ENCODE measurements around the gene SLC5A3.
A peak's percentile ranks its signal among the peaks of the same experiment; 100 is the strongest.

The SLC5A3 gene

GRCh38 chr21:34100790-34101189 lies 27.4 kb downstream of the SLC5A3 start:
- no peak for DNase-seq (ENCODE audit: low read depth)

- DNase-seq (ENCODE audit: low read depth) = peak; percentile 43
These were observed 32.7 kb downstream of the SLC5A3 start for GRCh38 chr21:34105947-34106541.

GRCh38 chr21:34107606-34108005 lies 34.2 kb downstream of the SLC5A3 start:
- no peak for DNase-seq (ENCODE audit: low read depth)

GRCh38 chr21:34109075-34109474 lies 35.7 kb downstream of the SLC5A3 start:
- DNase-seq (ENCODE audit: low read depth) = no peak

DNA sequence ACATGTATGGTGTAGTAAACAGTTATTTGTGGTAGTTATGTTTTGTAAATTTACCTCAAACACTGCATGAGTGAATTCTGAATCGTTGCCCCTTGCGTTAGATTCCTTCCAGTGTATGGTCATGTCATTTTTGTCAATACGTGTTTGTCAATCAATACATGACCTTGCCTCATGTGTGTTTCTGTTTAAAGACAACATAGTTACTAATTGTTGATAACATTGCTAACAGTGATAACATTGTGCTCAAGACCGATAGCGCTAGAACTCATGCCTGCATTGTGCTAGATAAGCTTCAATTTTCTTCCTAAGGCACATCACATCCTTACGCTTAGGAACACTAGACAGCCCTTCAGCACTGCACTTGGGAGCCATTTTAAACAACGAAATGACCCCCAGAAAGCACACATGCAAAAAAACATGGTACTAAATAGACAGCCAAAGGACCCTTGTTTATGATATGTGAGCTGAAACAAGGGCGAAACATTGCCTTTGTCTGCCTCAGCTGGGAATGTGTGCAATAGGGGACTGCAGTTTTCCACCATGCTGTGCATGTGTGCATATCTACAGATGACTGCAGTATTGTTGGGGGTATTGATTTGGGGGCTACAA lies 37.3 kb downstream of the SLC5A3 start:
- DNase-seq (ENCODE audit: low read depth) = no peak

DNA sequence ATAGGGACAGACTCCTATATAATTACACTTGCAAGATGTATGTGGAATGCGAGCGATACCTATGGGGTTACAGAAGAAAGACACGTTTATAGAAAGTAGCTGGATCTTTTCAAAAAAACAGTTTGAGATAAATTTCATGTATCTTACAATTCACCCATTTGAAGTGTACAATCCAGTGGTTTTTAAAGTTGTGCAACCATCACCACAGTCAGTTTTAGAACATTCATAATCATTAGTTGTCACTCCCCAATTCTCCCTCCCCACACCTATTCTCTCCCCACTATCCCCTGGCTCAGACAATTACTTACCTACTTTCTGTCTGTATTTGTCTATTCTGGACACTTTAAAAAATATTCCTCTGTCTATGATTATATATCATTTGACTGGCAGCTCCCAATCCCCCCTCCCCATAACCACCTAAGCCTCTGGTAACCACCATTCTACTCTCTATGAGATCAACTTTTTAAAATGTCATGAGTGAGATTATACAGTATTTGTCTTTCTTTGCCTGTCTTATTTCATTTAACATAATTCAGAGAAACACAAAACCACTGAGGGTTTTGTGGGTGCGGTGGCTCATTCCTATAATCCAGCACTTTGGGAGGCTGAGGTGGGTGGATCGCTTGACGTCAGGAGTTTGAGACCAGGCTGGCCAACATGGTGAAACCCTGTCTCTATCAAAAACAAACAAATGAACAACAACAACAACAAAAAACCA lies 39.1 kb downstream of the SLC5A3 start:
- no peak for DNase-seq (ENCODE audit: low read depth)

- DNase-seq (ENCODE audit: low read depth) = no peak
These were observed 40.5 kb downstream of the SLC5A3 start for GRCh38 chr21:34113842-34114241.

- no peak for DNase-seq (ENCODE audit: low read depth)
These were observed 41.8 kb downstream of the SLC5A3 start for GRCh38 chr21:34115160-34115559.

- DNase-seq (ENCODE audit: low read depth) = no peak
These were observed 43.2 kb downstream of the SLC5A3 start for GRCh38 chr21:34116569-34116968.

GRCh38 chr21:34120867-34121266 lies 47.5 kb downstream of the SLC5A3 start:
- DNase-seq (ENCODE audit: low read depth) = no peak

DNA sequence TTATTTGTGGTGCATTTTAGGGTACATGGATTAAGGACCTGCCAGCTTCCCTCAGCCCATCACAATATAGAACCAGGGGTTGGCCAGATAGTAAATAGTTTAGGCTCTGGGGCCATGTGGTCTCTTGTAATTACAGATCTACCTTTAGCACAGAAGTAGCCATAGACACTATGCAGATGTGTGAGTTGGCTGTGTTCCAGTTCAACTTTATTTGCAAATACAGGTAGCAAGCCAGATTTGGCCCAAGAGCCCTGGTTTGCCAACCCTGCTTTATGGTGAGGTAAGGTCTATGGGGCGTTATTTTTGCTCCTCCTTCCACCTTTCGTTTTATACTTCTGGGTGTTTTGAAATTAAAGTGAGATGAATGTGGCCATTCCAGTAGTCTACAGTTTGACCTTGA lies 48.7 kb downstream of the SLC5A3 start:
- no peak for DNase-seq (ENCODE audit: low read depth)

All from fibroblast of gingiva (primary cell).